GM12873 (cell line): ENCODE measurements around the gene DOK5.

Experiments
- CTCF ChIP-seq: IDR thresholded peaks from 2 replicates; pipeline ENCODE4 v1.5.1; 2012; ENCODE audit warnings: low read depth, mild to moderate bottlenecking, moderate library complexity, low read length, control low read depth; ENCODE audit not compliant: insufficient read depth; ENCODE audit errors: missing control alignments

The DOK5 gene

GRCh38 chr20:54650052-54650719, 174.8 kb downstream of the DOK5 start:
- no peak for TF ChIP-seq CTCF

GRCh38 chr20:54651252-54651651, 175.9 kb downstream of the DOK5 start:
- no peak for TF ChIP-seq CTCF

GRCh38 chr20:54654450-54654849, 179.1 kb downstream of the DOK5 start:
- TF ChIP-seq CTCF = no peak

GRCh38 chr20:54657268-54657826, 182.0 kb downstream of the DOK5 start:
- no peak for TF ChIP-seq CTCF

- TF ChIP-seq CTCF = no peak
Observed at GRCh38 chr20:54658525-54658924, 183.1 kb downstream of the DOK5 start.

GRCh38 chr20:54661265-54661664, 185.9 kb downstream of the DOK5 start:
- TF ChIP-seq CTCF = no peak

GRCh38 chr20:54661880-54662465, 186.6 kb downstream of the DOK5 start:
- no peak for TF ChIP-seq CTCF
